ENCODE measurements around the gene EVA1B.

Gene EVA1B

GRCh38 chr1:36327421-36328087 lies 4.1 kb upstream of the EVA1B start:
- no peak overlapping the region for H3K9ac ChIP-seq (ENCODE audit: low read depth, low read length)
- H3K36me3 ChIP-seq (ENCODE audit: control insufficient read depth, insufficient read depth, low read length) = no peaks in the 10 kb centered on the region
- no peak overlapping the region for H3K27ac ChIP-seq (ENCODE audit: low read depth, low read length)
- H3K27me3 ChIP-seq (ENCODE audit: control insufficient read depth, insufficient read depth, low read length) = peaks cover 26% of the 10 kb centered on the region
- peaks cover 9% of the 10 kb centered on the region; the same call in 1 of the 2 replicates for H3K4me1 ChIP-seq (ENCODE audit: control insufficient read depth, insufficient read depth, low read length)
- no peaks in the 10 kb centered on the region for H3K9me3 ChIP-seq (ENCODE audit: control insufficient read depth, insufficient read depth, low read length)
- H3K4me3 ChIP-seq (ENCODE audit: low read depth, low read length) = no peak overlapping the region

GRCh38 chr1:36326499-36326898 lies 3.1 kb upstream of the EVA1B start:
- H3K36me3 ChIP-seq (ENCODE audit: control insufficient read depth, insufficient read depth, low read length) = no peaks in the 10 kb centered on the region
- H3K9ac ChIP-seq (ENCODE audit: low read depth, low read length) = no peak overlapping the region
- no peaks in the 10 kb centered on the region for H3K9me3 ChIP-seq (ENCODE audit: control insufficient read depth, insufficient read depth, low read length)
- no peak overlapping the region for H3K27ac ChIP-seq (ENCODE audit: low read depth, low read length)
- peaks cover 35% of the 10 kb centered on the region for H3K27me3 ChIP-seq (ENCODE audit: control insufficient read depth, insufficient read depth, low read length)
- H3K4me1 ChIP-seq (ENCODE audit: control insufficient read depth, insufficient read depth, low read length) = peaks cover 17% of the 10 kb centered on the region
- H3K4me3 ChIP-seq (ENCODE audit: low read depth, low read length) = no peak overlapping the region

GRCh38 chr1:36324353-36324703 lies 883 bp upstream of the EVA1B start:
- Histone ChIP-seq H3K27me3 (ENCODE audit: control insufficient read depth, insufficient read depth, low read length) (peaks cover 54% of the 10 kb centered on the region), H3K4me1 (ENCODE audit: control insufficient read depth, insufficient read depth, low read length) (peaks cover 29% of the 10 kb centered on the region), H3K27ac (ENCODE audit: low read depth, low read length) (peak overlapping the region; percentile 53), H3K4me3 (ENCODE audit: low read depth, low read length) (peak overlapping the region; percentile 79), H3K36me3 (ENCODE audit: control insufficient read depth, insufficient read depth, low read length) (no peaks in the 10 kb centered on the region), H3K9ac (ENCODE audit: low read depth, low read length) (no peak overlapping the region), H3K9me3 (ENCODE audit: control insufficient read depth, insufficient read depth, low read length) (no peaks in the 10 kb centered on the region)

- Histone ChIP-seq H3K9ac (ENCODE audit: low read depth, low read length) (peak overlapping the region; percentile 24; the same call in 1 of the 2 replicates), H3K4me3 (ENCODE audit: low read depth, low read length) (peak overlapping the region; percentile 79), H3K27ac (ENCODE audit: low read depth, low read length) (no peak overlapping the region), H3K4me1 (ENCODE audit: control insufficient read depth, insufficient read depth, low read length) (peaks cover 29% of the 10 kb centered on the region), H3K9me3 (ENCODE audit: control insufficient read depth, insufficient read depth, low read length) (no peaks in the 10 kb centered on the region), H3K36me3 (ENCODE audit: control insufficient read depth, insufficient read depth, low read length) (no peaks in the 10 kb centered on the region), H3K27me3 (ENCODE audit: control insufficient read depth, insufficient read depth, low read length) (peaks cover 57% of the 10 kb centered on the region)
Observed at GRCh38 chr1:36322786-36323635, 434 bp downstream of the EVA1B start.

GRCh38 chr1:36322041-36322785 lies 1.2 kb downstream of the EVA1B start:
- Histone ChIP-seq H3K4me3 (ENCODE audit: low read depth, low read length) (peak overlapping the region; percentile 79), H3K27ac (ENCODE audit: low read depth, low read length) (no peak overlapping the region)

GRCh38 chr1:36321119-36321951 lies 2.1 kb downstream of the EVA1B start:
- no peaks in the 10 kb centered on the region for H3K9me3 ChIP-seq (ENCODE audit: control insufficient read depth, insufficient read depth, low read length)
- no peaks in the 10 kb centered on the region for H3K36me3 ChIP-seq (ENCODE audit: control insufficient read depth, insufficient read depth, low read length)
- H3K4me1 ChIP-seq (ENCODE audit: control insufficient read depth, insufficient read depth, low read length) = peaks cover 29% of the 10 kb centered on the region
- H3K4me3 ChIP-seq (ENCODE audit: low read depth, low read length) = peak overlapping the region; percentile 79
- H3K27ac ChIP-seq (ENCODE audit: low read depth, low read length) = peak overlapping the region; percentile 75
- H3K27me3 ChIP-seq (ENCODE audit: control insufficient read depth, insufficient read depth, low read length) = peaks cover 57% of the 10 kb centered on the region
- peak overlapping the region; percentile 57; the same call in 1 of the 2 replicates for H3K9ac ChIP-seq (ENCODE audit: low read depth, low read length)

More at GRCh38 chr1:36322041-36322785, 1.2 kb downstream of the EVA1B start:
- Histone ChIP-seq H3K4me1 (ENCODE audit: control insufficient read depth, insufficient read depth, low read length) (peaks cover 29% of the 10 kb centered on the region), H3K9ac (ENCODE audit: low read depth, low read length) (no peak overlapping the region; the same call in 1 of the 2 replicates), H3K27me3 (ENCODE audit: control insufficient read depth, insufficient read depth, low read length) (peaks cover 57% of the 10 kb centered on the region), H3K9me3 (ENCODE audit: control insufficient read depth, insufficient read depth, low read length) (no peaks in the 10 kb centered on the region), H3K36me3 (ENCODE audit: control insufficient read depth, insufficient read depth, low read length) (no peaks in the 10 kb centered on the region)

GRCh38 chr1:36320767-36321118 lies 2.7 kb downstream of the EVA1B start:
- peaks cover 57% of the 10 kb centered on the region for H3K27me3 ChIP-seq (ENCODE audit: control insufficient read depth, insufficient read depth, low read length)
- H3K27ac ChIP-seq (ENCODE audit: low read depth, low read length) = peak overlapping the region; percentile 75
- peaks cover 29% of the 10 kb centered on the region for H3K4me1 ChIP-seq (ENCODE audit: control insufficient read depth, insufficient read depth, low read length)
- H3K4me3 ChIP-seq (ENCODE audit: low read depth, low read length) = peak overlapping the region; percentile 79
- H3K9ac ChIP-seq (ENCODE audit: low read depth, low read length) = peak overlapping the region; percentile 57; the same call in 1 of the 2 replicates
- H3K9me3 ChIP-seq (ENCODE audit: control insufficient read depth, insufficient read depth, low read length) = no peaks in the 10 kb centered on the region
- no peaks in the 10 kb centered on the region for H3K36me3 ChIP-seq (ENCODE audit: control insufficient read depth, insufficient read depth, low read length)

- H3K4me1 ChIP-seq (ENCODE audit: control insufficient read depth, insufficient read depth, low read length) = peaks cover 29% of the 10 kb centered on the region
- H3K4me3 ChIP-seq (ENCODE audit: low read depth, low read length) = peak overlapping the region; percentile 79
- H3K27me3 ChIP-seq (ENCODE audit: control insufficient read depth, insufficient read depth, low read length) = peaks cover 57% of the 10 kb centered on the region
- peak overlapping the region; percentile 57; the same call in 1 of the 2 replicates for H3K9ac ChIP-seq (ENCODE audit: low read depth, low read length)
- H3K27ac ChIP-seq (ENCODE audit: low read depth, low read length) = peak overlapping the region; percentile 75
- no peaks in the 10 kb centered on the region for H3K36me3 ChIP-seq (ENCODE audit: control insufficient read depth, insufficient read depth, low read length)
- H3K9me3 ChIP-seq (ENCODE audit: control insufficient read depth, insufficient read depth, low read length) = no peaks in the 10 kb centered on the region
Observed at GRCh38 chr1:36320291-36320761, 3.1 kb downstream of the EVA1B start.

- Histone ChIP-seq H3K9ac (ENCODE audit: low read depth, low read length) (no peak overlapping the region), H3K4me3 (ENCODE audit: low read depth, low read length) (no peak overlapping the region), H3K4me1 (ENCODE audit: control insufficient read depth, insufficient read depth, low read length) (no peaks in the 10 kb centered on the region), H3K27me3 (ENCODE audit: control insufficient read depth, insufficient read depth, low read length) (no peaks in the 10 kb centered on the region), H3K9me3 (ENCODE audit: control insufficient read depth, insufficient read depth, low read length) (no peaks in the 10 kb centered on the region), H3K36me3 (ENCODE audit: control insufficient read depth, insufficient read depth, low read length) (peaks cover 13% of the 10 kb centered on the region), H3K27ac (ENCODE audit: low read depth, low read length) (no peak overlapping the region)
Observed at GRCh38 chr1:36309397-36309796, 14.0 kb downstream of the EVA1B start.
